Colonic mucosa (tissue), 4 donors: ENCODE data around the gene PGBD5. TPM values are rescaled to one million over a fixed set of nuclear protein-coding genes. Genes with fewer than 3 reads are reported as not detected.

Experiments used
- DNase-seq: peaks from one replicate; pipeline ENCODE4 v3.0.0-alpha.2; 2020
- H3K27ac ChIP-seq: fragments of 200-600 bp; one replicate; pipeline ENCODE4 v1.8.0; 2021
- H3K27me3 ChIP-seq: fragments of 200-600 bp; one replicate; pipeline ENCODE4 v1.8.0; 2021
- H3K36me3 ChIP-seq: fragments of 200-600 bp; one replicate; pipeline ENCODE4 v1.8.0; 2021
- H3K4me1 ChIP-seq: fragments of 200-600 bp; one replicate; pipeline ENCODE4 v1.8.0; 2021; ENCODE audit warnings: mild to moderate bottlenecking
- H3K4me3 ChIP-seq: fragments of 200-600 bp; one replicate; pipeline ENCODE4 v1.8.0; 2021
- H3K9ac ChIP-seq, 2 donors: one replicate each; pipeline ENCODE4 v1.7.0; 2013; ENCODE audit warnings: control low read depth in 2 of 2, low read depth in 2 of 2, low read length in 2 of 2
- H3K9me3 ChIP-seq: fragments of 200-600 bp; one replicate; pipeline ENCODE4 v1.8.0; 2021
- intact Hi-C: fragments of 100-400 bp; cut with DNase I; formaldehyde crosslinking; loops from one replicate; pipeline ENCODE4 v1.14.1; 2022
- total RNA-seq, 2 donors: library from RNA; stranded (reverse); fragmentation: NEBNext Ultra II Directional in 1 of 2; extraction: Animal tissue kit (Norgen Biotek cat#: 25700) in 1 of 2; gene quantifications; one replicate each; pipeline ENCODE4 v1.2.1, GENCODE V29; 2021
- TF ChIP-seq, protein P1 (sequence below): fragments of 200-600 bp; IDR thresholded peaks from one replicate; pipeline ENCODE4 v1.8.0; 2022; ENCODE audit warnings: antibody characterized with exemption, mild to moderate bottlenecking
- donor health status: healthy.
- donor health status: DM: no; HTN: no; CAD: no.
- donor health status: DM: no; HTN: no; CAD: no.

The PGBD5 gene
- total RNA-seq, 2 donors from 2014 or later: 6.4 to 14.8 TPM

DNA sequence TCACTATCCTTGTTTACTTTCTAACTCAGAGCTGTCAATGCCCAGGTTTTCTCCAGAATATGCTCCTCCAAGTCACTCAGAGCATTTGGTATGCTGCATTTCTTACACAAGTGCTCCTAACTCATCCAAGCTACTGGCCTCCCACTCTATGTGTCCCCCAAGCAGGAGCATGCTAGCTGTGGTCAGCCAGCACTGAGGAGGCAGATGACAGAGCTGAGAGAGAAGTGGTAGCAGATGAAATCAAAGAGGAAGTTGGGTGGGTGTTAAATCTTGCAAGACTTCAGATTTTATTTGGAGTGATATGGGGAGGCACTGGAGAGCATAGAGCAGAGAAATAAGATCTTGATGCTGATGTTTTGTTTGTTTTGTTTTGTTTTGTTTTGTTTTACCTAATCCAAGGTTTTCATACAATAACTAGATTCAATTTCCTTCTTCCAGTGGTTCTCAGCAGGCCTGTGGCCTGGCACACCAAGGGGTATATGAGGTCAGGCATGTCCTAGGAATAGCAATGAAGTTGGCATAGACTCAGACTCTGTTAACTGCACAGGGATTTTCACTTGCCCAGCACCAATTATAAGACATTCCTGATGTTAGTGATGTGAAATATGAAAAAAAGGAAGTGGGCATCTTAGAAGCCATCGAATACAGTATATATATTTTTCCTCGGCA is 3.1 kb upstream of the PGBD5 start:
- TF ChIP-seq, protein P1, sequence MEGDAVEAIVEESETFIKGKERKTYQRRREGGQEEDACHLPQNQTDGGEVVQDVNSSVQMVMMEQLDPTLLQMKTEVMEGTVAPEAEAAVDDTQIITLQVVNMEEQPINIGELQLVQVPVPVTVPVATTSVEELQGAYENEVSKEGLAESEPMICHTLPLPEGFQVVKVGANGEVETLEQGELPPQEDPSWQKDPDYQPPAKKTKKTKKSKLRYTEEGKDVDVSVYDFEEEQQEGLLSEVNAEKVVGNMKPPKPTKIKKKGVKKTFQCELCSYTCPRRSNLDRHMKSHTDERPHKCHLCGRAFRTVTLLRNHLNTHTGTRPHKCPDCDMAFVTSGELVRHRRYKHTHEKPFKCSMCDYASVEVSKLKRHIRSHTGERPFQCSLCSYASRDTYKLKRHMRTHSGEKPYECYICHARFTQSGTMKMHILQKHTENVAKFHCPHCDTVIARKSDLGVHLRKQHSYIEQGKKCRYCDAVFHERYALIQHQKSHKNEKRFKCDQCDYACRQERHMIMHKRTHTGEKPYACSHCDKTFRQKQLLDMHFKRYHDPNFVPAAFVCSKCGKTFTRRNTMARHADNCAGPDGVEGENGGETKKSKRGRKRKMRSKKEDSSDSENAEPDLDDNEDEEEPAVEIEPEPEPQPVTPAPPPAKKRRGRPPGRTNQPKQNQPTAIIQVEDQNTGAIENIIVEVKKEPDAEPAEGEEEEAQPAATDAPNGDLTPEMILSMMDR: no peak
- Histone ChIP-seq H3K4me1 (peaks cover 4% of the 10 kb centered on the region), H3K27me3 (peaks cover 11% of the 10 kb centered on the region), H3K36me3 (no peaks in the 10 kb centered on the region), H3K9ac (no peak overlapping the region), H3K27ac (no peak overlapping the region), H3K9me3 (no peaks in the 10 kb centered on the region), H3K4me3 (no peak overlapping the region)
- intact Hi-C loops: no loop called here
- no peak for DNase-seq

- Histone ChIP-seq H3K27me3 (peaks cover 12% of the 10 kb centered on the region), H3K27ac (no peak overlapping the region), H3K4me1 (peaks cover 4% of the 10 kb centered on the region), H3K9me3 (no peaks in the 10 kb centered on the region), H3K36me3 (no peaks in the 10 kb centered on the region), H3K9ac (no peak overlapping the region), H3K4me3 (no peak overlapping the region)
- TF ChIP-seq, protein P1: no peak
- DNase-seq: no peak
- intact Hi-C loops: no loop called here
Measured at GRCh38 chr1:230427981-230428380, 1.8 kb upstream of the PGBD5 start.

DNA sequence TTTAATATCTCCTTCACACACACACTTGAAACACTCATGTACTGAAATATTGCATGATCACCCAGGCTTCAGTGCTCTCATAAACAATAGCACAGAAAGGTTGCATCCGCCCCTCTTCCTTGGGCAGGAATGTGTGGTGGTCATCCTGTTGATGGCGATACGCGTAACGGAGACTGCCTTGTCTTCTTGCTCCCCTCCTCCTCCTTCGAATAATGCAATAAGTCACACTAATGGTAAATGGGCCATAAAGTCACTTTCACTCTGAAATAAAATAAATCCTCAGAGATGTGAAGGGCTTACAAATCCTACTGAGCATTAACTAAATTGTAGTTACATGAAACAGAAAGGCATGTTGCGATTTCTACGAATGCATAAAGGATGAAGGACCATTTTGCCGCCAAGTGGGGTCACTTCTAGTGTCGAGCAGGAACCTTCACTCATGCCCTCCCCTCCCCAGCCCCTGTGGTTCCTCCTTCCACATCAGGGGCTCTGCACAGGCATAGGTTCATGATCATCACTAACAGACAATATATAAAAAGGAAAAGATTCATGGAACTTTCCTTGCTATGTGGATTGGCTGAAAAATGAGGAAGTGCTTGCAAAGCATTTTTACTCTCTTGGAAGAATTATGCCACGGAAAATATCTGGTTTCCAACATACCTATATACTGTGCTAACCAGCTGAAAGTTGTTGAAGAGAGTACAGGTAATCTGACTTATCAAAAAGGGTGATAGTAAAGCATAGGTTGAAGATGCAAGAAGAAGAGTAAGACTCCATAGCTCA is 1.2 kb upstream of the PGBD5 start:
- no peak for DNase-seq
- H3K9me3 ChIP-seq: no peaks in the 10 kb centered on the region
- H3K4me1 ChIP-seq: peaks cover 4% of the 10 kb centered on the region
- no peak overlapping the region for H3K9ac ChIP-seq
- TF ChIP-seq, protein P1: no peak
- H3K27me3 ChIP-seq: peaks cover 12% of the 10 kb centered on the region
- no peak overlapping the region for H3K27ac ChIP-seq
- intact Hi-C loops: no loop called here
- no peaks in the 10 kb centered on the region for H3K36me3 ChIP-seq
- H3K4me3 ChIP-seq: no peak overlapping the region

DNA sequence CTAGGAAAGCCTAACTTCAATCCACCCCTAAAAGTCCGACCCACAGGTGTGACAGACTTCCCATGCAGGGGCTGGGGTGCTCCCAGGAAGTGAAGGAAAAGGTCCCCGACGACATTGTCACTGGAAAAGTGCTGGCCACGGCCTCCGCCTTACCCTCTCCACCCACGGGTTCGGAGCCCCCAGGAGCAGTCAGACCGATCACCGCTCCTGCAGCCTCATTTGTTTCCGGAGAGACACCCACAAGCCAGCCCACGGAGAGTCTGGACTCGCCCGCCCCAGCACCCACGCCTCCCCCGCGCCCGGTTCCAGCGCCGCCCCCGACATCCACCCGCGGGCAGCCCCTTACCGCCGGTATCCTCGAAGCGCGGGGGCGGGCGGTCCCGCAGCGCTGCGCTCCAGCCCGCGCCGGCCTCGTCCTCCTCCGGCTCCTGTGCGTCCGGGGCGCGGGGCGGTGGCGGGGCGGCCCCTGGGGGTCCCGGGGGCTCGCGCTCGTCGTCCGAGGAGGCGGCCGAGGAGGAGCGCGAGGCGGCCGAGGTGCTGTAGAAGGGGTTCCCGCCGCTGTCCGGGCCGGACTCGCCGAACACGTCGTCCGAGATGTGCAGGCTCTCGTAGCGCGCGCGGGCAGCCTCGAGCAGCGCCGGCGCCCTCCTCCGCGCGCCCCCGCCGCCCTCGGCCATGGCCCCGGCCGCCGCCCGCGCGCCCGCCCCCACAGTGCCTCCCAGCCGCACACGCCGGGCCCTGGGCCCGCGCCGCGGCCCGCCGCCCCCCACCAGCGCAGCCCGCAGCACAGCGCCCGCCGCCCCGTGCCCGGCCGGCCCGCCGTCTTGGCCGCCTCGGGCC is 660 bp downstream of the PGBD5 start:
- no peaks in the 10 kb centered on the region for H3K36me3 ChIP-seq
- H3K9ac ChIP-seq: no peak overlapping the region
- peaks cover 4% of the 10 kb centered on the region for H3K4me1 ChIP-seq
- TF ChIP-seq, protein P1: no peak
- no peak for DNase-seq
- H3K27ac ChIP-seq: no peak overlapping the region
- H3K27me3 ChIP-seq: peaks cover 12% of the 10 kb centered on the region
- intact Hi-C loops: no loop called here
- peak overlapping the region; percentile 40 for H3K4me3 ChIP-seq
- no peaks in the 10 kb centered on the region for H3K9me3 ChIP-seq
